NCI-H748 (cell line): ENCODE data around the gene GPR179.

Source experiments
- DNase-seq: peaks from one replicate; lab custom pipeline; 2025; ENCODE audit not compliant: unreplicated experiment; lab: John Stamatoyannopoulos, UW

Gene GPR179

DNA sequence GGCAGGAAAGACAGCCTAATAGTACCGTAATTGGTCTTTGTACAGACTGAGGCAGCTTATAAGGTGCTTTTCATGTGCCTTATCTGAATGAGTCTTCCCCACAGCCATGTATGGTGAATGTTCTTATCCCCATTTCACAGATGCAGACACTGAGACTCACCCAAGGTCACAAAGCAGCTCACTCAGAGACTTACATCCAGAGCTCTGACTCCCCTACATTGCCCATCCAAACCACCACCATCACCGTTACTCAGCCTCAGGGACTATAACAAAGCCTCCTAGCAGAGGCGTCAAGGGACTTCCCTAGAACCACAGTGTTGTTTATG lies 627 bp upstream of the GPR179 start:
- no peak for DNase-seq

- no peak for DNase-seq
Measured at GRCh38 chr17:38342886-38343607, 709 bp downstream of the GPR179 start.

GRCh38 chr17:38341035-38341721 lies 2.6 kb downstream of the GPR179 start:
- peak; percentile 83 for DNase-seq

DNA sequence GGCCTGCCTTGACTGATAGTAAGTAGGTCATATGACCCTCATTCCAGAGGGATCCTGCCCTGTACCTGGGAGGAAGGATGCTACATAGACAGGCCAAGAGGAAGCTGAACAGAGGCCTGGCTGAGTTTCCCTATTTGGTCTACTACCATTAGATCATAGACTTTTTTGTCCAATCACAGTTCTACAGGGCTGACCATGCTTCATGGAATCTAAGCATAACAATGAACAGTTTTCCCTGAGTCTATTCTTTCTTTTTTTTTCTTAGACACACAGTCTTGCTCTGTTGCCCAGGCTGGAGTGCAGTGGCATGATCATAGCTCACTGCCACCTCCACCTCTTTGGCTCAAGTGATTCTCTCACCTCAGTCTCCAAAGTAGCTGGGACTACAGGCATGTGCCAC lies 3.9 kb downstream of the GPR179 start:
- DNase-seq, result no peak

GRCh38 chr17:38338535-38338934 lies 5.2 kb downstream of the GPR179 start:
- DNase-seq, result no peak

DNA sequence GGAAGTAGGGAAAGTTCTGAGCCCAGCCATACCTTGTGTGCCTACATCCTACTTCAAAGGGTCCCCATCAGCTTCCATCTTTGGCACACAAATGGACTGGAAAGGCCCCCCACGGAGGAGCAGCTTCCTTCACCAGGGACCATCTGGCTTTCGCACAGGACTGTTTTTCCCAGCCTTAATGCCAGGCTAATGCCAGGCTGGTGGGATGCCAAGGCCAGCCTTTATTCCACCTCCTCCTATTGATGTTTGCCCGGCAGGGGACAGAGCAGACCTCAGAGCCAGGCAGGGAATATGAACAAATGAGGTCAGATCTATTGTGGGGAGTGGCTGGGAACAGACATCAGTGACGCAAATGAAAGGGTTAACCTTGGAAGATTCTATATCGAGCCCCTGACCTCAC lies 5.7 kb downstream of the GPR179 start:
- DNase-seq, result no peak

GRCh38 chr17:38336838-38337237 lies 6.9 kb downstream of the GPR179 start:
- no peak for DNase-seq

DNA sequence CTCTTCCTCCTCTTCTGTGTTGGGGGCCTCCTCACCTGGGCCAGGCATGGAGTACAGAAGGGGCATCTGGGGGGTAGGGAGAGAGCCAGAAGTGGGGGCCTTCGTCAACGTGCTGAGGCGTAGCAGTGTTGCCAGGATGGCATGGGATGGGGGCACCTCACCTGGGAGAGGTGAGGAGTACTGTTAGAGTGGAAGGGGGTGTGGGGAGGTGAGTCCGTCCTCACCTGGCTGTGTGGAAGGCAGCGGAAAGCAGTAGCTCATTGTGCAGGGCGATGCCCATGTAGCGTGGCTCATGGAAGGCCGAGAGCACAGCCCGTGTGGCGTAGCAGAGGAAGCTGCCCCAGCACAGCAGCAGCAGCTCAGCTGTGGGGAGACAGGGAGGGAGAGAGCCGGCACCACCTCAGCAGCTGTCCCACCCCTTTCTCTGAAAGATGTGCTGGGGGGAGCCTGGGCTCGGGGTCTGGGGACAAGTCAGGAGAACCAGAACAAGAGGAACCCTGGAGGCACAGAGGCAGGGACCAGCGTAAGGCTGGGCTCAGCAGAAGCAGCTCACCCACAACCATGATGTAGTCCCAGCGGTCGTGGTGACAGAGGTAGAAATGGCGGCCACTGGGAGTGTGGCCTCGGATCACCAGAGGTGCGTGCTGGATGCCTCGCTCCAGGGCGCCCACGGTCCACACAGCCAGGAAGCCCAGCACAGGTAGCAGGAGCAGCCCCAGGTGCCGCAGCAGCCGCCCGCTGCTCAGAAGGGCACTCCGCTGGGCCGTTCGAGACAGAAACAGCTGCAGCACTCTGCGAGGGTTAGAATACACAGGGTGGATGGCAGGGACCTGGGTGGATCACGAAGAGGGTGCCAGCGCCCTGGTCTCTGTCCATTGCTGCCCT lies 9.0 kb downstream of the GPR179 start:
- DNase-seq, result no peak

GRCh38 chr17:38333635-38334295 lies 10.0 kb downstream of the GPR179 start:
- peak; percentile 43 for DNase-seq

GRCh38 chr17:38332735-38333134 lies 11.0 kb downstream of the GPR179 start:
- no peak for DNase-seq

GRCh38 chr17:38330941-38331411 lies 12.8 kb downstream of the GPR179 start:
- no peak for DNase-seq

- DNase-seq, result no peak
Measured at GRCh38 chr17:38329808-38330730, 13.7 kb downstream of the GPR179 start.

- no peak for DNase-seq
Measured at GRCh38 chr17:38329284-38329683, 14.5 kb downstream of the GPR179 start.

DNA sequence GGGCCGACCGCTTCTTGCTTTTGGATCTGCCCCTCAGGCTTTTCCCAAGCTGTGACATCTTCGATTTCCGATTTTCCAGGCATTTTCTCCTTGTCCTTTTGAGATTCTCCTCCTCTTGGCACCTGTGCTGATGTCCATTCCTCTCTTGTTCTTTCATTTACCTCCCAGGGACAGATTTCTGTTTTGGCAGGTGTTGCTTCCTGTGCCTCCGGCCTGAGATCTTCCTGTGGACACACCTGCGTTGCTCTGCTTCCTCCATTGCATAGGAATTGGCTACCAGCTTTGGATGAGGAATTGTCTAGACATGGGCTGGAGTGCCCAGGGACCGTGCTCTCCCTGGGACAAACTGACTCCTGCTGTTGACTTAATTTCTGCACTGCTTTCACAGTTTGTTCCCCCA lies 15.1 kb downstream of the GPR179 start:
- DNase-seq, result no peak

- no peak for DNase-seq
Measured at GRCh38 chr17:38327936-38328335, 15.8 kb downstream of the GPR179 start.

DNA sequence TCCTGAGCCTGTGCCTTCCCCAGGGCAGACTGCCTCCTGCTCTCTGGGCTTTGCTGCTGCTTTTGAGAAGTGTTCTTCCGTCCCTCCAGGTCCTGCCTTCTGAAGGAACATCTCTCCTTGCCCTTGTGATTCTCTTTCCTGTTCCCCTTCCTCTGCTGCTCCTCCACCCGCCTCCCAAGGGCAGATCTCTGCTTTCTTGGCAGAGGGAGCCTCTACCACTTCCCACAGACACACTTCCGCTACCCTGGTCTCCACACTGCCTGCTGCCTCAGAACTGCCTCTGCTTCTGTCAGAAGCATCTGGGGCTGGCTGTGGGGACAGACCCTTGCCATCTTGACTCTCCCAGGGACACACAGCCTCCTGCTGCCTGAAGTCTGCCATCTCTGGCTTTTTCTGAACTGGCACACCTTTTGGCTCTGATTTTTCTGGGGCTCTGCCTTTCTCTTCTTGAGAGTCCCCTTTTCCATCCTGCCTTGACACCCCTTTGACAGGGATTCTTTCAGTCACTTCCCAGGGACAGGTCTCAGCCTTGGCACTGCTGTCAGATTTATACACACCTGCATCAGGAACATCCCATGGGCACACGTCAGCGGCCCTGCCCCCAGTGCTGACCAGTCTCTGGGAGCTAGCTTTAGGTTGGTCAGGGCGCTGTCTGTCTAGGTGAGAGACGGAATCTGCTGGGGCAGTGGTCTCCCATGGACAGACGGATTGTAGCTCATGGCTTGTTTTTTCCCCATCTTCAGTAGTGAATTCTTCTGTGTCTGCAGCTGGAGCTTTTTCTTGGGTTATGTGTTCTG lies 16.6 kb downstream of the GPR179 start:
- no peak for DNase-seq

DNA sequence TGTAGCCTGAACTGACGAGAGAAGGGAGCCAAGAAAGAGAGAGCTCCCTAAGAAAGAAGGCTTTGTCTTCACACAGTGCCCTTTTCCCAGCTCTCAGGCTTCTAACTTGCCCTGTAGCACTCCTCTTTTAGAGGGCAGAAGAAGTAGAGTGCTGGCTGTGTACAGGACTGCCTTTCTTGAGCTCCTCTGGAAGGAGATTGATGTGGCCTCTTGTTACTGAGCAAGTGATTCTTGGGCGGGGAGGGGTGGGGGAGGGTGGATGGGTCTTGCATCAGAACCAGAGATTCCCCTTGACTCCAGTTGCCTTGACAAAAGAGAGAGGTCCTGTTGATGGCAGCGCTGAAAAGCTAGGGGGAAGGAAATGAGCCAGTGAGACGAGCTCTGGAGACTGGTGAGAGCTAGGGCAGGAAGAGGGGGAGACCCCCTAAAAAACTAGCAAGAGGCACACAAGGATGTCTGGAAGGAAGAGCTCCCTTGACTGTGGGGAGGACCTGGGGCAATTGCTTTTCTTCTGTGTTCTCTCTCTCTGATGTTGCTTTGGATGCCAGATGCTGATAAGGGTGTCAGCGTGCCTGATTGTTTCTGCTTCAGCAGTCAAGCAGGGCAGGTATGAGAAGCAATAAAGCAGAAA lies 18.4 kb downstream of the GPR179 start:
- DNase-seq, result no peak

GRCh38 chr17:38324772-38325171 lies 19.0 kb downstream of the GPR179 start:
- no peak for DNase-seq

GRCh38 chr17:38324141-38324697 lies 19.5 kb downstream of the GPR179 start:
- DNase-seq, result no peak
